HEK293 (cell line): Measurements from ENCODE around the gene RGS19.

ENCODE experiments used
- HIC1 ChIP-seq: fragments of 450-650 bp; formaldehyde crosslinking; IDR thresholded peaks from 2 replicates; pipeline ENCODE4 v1.5.1; 2016; ENCODE audit warnings: missing biosample characterization, missing genetic modification characterization
- KLF1 ChIP-seq: fragments of 450-650 bp; formaldehyde crosslinking; IDR thresholded peaks from 2 replicates; pipeline ENCODE4 v1.5.1; 2016; ENCODE audit warnings: missing biosample characterization, missing genetic modification characterization
- KLF10 ChIP-seq: fragments of 450-650 bp; IDR thresholded peaks from 2 replicates; pipeline ENCODE4 v1.5.1; 2018; ENCODE audit warnings: missing biosample characterization, mild to moderate bottlenecking, missing genetic modification characterization
- KLF16 ChIP-seq: fragments of 450-650 bp; formaldehyde crosslinking; IDR thresholded peaks from 2 replicates; pipeline ENCODE4 v1.5.1; 2017; ENCODE audit warnings: missing biosample characterization, missing genetic modification characterization
- KLF8 ChIP-seq: fragments of 450-650 bp; formaldehyde crosslinking; IDR thresholded peaks from 2 replicates; pipeline ENCODE4 v1.5.1; 2016; ENCODE audit warnings: missing biosample characterization, missing genetic modification characterization
- KLF9 ChIP-seq: fragments of 450-650 bp; formaldehyde crosslinking; IDR thresholded peaks from 2 replicates; pipeline ENCODE4 v1.5.1; 2016; ENCODE audit warnings: missing biosample characterization, missing genetic modification characterization, low read depth
- MZF1 ChIP-seq: fragments of 450-650 bp; formaldehyde crosslinking; IDR thresholded peaks from 2 replicates; pipeline ENCODE4 v1.5.1; 2017; ENCODE audit warnings: missing biosample characterization, missing genetic modification characterization, borderline replicate concordance
- PATZ1 ChIP-seq: fragments of 450-650 bp; formaldehyde crosslinking; IDR thresholded peaks from 2 replicates; pipeline ENCODE4 v1.5.1; 2016; ENCODE audit warnings: missing biosample characterization, missing genetic modification characterization
- SP3 ChIP-seq: fragments of 450-650 bp; formaldehyde crosslinking; IDR thresholded peaks from 2 replicates; pipeline ENCODE4 v1.5.1; 2016; ENCODE audit warnings: missing biosample characterization, missing genetic modification characterization
- ZBTB10 ChIP-seq: fragments of 450-650 bp; formaldehyde crosslinking; IDR thresholded peaks from 2 replicates; pipeline ENCODE4 v1.5.1; 2016; ENCODE audit warnings: missing biosample characterization, missing genetic modification characterization
- ZEB2 ChIP-seq: fragments of 450-650 bp; formaldehyde crosslinking; IDR thresholded peaks from 2 replicates; pipeline ENCODE4 v1.5.1; 2016; ENCODE audit warnings: missing biosample characterization, missing genetic modification characterization
- ZFP69B ChIP-seq: fragments of 450-650 bp; formaldehyde crosslinking; IDR thresholded peaks from 2 replicates; pipeline ENCODE4 v1.5.1; 2016; ENCODE audit warnings: missing biosample characterization, missing genetic modification characterization
- ZNF10 ChIP-seq: fragments of 450-650 bp; formaldehyde crosslinking; IDR thresholded peaks from 2 replicates; pipeline ENCODE4 v1.5.1; 2017; ENCODE audit warnings: missing biosample characterization, missing genetic modification characterization
- ZNF239 ChIP-seq: fragments of 450-650 bp; formaldehyde crosslinking; IDR thresholded peaks from 2 replicates; pipeline ENCODE4 v1.5.1; 2016; ENCODE audit warnings: missing biosample characterization, missing genetic modification characterization
- ZNF274 ChIP-seq, 2 experiments: fragments of 200-500 bp in 1 of 2; fragments of 450-650 bp in 1 of 2; sonication (Bioruptor generic) in 1 of 2; formaldehyde crosslinking in 1 of 2; IDR thresholded peaks; 2 replicates each; pipeline versions ENCODE4 v1.5.1 to v1.6.1; 2014 to 2016; ENCODE audit warnings: borderline replicate concordance in 1 of 2, inconsistent platforms in 1 of 2, low read length in 1 of 2, missing biosample characterization in 1 of 2, missing genetic modification characterization in 1 of 2
- ZNF280D ChIP-seq: fragments of 450-650 bp; formaldehyde crosslinking; IDR thresholded peaks from 2 replicates; pipeline ENCODE4 v1.5.1; 2016; ENCODE audit warnings: missing biosample characterization, missing genetic modification characterization
- ZNF292 ChIP-seq: fragments of 450-650 bp; formaldehyde crosslinking; IDR thresholded peaks from 2 replicates; pipeline ENCODE4 v1.5.1; 2016; ENCODE audit warnings: low read depth, missing biosample characterization, missing genetic modification characterization, borderline replicate concordance
- ZNF335 ChIP-seq: fragments of 450-650 bp; formaldehyde crosslinking; conservative IDR thresholded peaks from 2 replicates; pipeline ENCODE4 v1.5.1; 2016; ENCODE audit warnings: missing biosample characterization, missing genetic modification characterization
- ZNF423 ChIP-seq: fragments of 450-650 bp; formaldehyde crosslinking; IDR thresholded peaks from 2 replicates; pipeline ENCODE4 v1.5.1; 2016; ENCODE audit warnings: missing biosample characterization, missing genetic modification characterization
- ZNF521 ChIP-seq: fragments of 450-650 bp; formaldehyde crosslinking; IDR thresholded peaks from 2 replicates; pipeline ENCODE4 v1.5.1; 2017; ENCODE audit warnings: missing biosample characterization, mild to moderate bottlenecking, missing genetic modification characterization
- ZNF561 ChIP-seq: fragments of 450-650 bp; IDR thresholded peaks from 2 replicates; pipeline ENCODE4 v1.5.1; 2018; ENCODE audit warnings: missing biosample characterization, missing genetic modification characterization, borderline replicate concordance
- ZNF571 ChIP-seq: fragments of 450-650 bp; formaldehyde crosslinking; IDR thresholded peaks from 2 replicates; pipeline ENCODE4 v1.5.0; 2017; ENCODE audit warnings: missing biosample characterization, missing genetic modification characterization
- ZNF654 ChIP-seq: fragments of 450-650 bp; formaldehyde crosslinking; IDR thresholded peaks from 2 replicates; pipeline ENCODE4 v1.5.1; 2016; ENCODE audit warnings: low read depth, missing biosample characterization, missing genetic modification characterization
- ZNF692 ChIP-seq: fragments of 450-650 bp; formaldehyde crosslinking; IDR thresholded peaks from 2 replicates; pipeline ENCODE4 v1.5.1; 2016; ENCODE audit warnings: missing biosample characterization, missing genetic modification characterization
- ZNF76 ChIP-seq: fragments of 450-650 bp; formaldehyde crosslinking; IDR thresholded peaks from 2 replicates; pipeline ENCODE4; 2016; ENCODE audit warnings: low read depth, missing biosample characterization, missing genetic modification characterization, borderline replicate concordance
- ZSCAN30 ChIP-seq: fragments of 450-650 bp; IDR thresholded peaks from 2 replicates; pipeline ENCODE4 v1.5.1; 2018; ENCODE audit warnings: missing biosample characterization, mild to moderate bottlenecking, missing genetic modification characterization, moderate library complexity

The RGS19 gene

GRCh38 chr20:64057628-64058498, 21.5 kb downstream of the RGS19 start (continued):
- TF ChIP-seq ZNF692 (tag by site-specific recombination), result peak; percentile 39; the same call in 1 of the 2 replicates
- 0 out of 2 replicates have a peak, but pooled peaks have one; percentile 19 for TF ChIP-seq ZNF76 (tag by site-specific recombination)
- TF ChIP-seq HIC1, result 0 out of 2 replicates have a peak, but pooled peaks have one; percentile 31
- TF ChIP-seq KLF8 (tag by site-specific recombination), result peak; percentile 36; the same call in 1 of the 2 replicates
- TF ChIP-seq ZNF654, result peak; percentile 90
- no peak for TF ChIP-seq ZNF335
- peak; percentile 71 for TF ChIP-seq ZBTB10 (tag by site-specific recombination)
- no peak for TF ChIP-seq ZNF571 (tag by site-specific recombination)
- TF ChIP-seq ZNF561, result peak; percentile 69; the same call in 1 of the 2 replicates
- TF ChIP-seq KLF9 (tag by site-specific recombination), result peak; percentile 71
- peak; percentile 30; the same call in 1 of the 2 replicates for TF ChIP-seq KLF1
- no peak for TF ChIP-seq ZNF521 (tag by site-specific recombination)
- peak; percentile 86 for TF ChIP-seq PATZ1
- peak; percentile 64 for TF ChIP-seq KLF16 (tag by site-specific recombination)
- TF ChIP-seq ZNF280D (tag by site-specific recombination), result no peak
- TF ChIP-seq ZNF423 (tag by site-specific recombination), result 0 out of 2 replicates have a peak, but pooled peaks have one; percentile 48
- TF ChIP-seq ZSCAN30 (tag by site-specific recombination), result peak; percentile 72
- no peak for TF ChIP-seq ZNF239 (tag by site-specific recombination)
- TF ChIP-seq KLF10 (tag by site-specific recombination), result no peak
- TF ChIP-seq ZEB2 (tag by site-specific recombination), result peak; percentile 36; the same call in 1 of the 2 replicates
- TF ChIP-seq MZF1, result no peak
- TF ChIP-seq ZNF10 (tag by site-specific recombination), result peak; percentile 92
- no peak for TF ChIP-seq ZNF274 (IDR thresholded peaks at IDR 0.05; ENCODE audit: low read length)
- TF ChIP-seq ZNF274 (tag by site-specific recombination; IDR thresholded peaks at IDR 0.05; ENCODE audit: borderline replicate concordance), result no peak
- peak; percentile 45; the same call in 1 of the 2 replicates for TF ChIP-seq SP3 (tag by site-specific recombination)
- 0 out of 2 replicates have a peak, but pooled peaks have one; percentile 29 for TF ChIP-seq ZFP69B (tag by site-specific recombination)
- no peak for TF ChIP-seq ZNF292
